Prostate gland (tissue), 2 donors: ENCODE results near the gene GRK1. TPM values are rescaled to one million over a fixed set of nuclear protein-coding genes. Genes with fewer than 3 reads are reported as not detected.

Source experiments
- DNase-seq: peaks from one replicate; pipeline ENCODE4 v3.0.0-alpha.2; 2019; ENCODE audit warnings: low spot score
- H3K27ac ChIP-seq, 2 donors: fragments of 200-600 bp; sonication (generic); 2 replicates each; pipeline ENCODE4 v1.5.1; 2017 to 2019
- H3K27me3 ChIP-seq: fragments of 200-600 bp; sonication (generic); replicated peaks from 2 replicates; pipeline ENCODE4 v1.5.1; 2019; ENCODE audit not compliant: insufficient read depth
- H3K36me3 ChIP-seq, 2 donors: fragments of 200-600 bp; sonication (generic); 1 replicate in 1 of 2; 2 replicates in 1 of 2; pipeline versions ENCODE4 v1.5.1 to v1.8.1; 2017 to 2019
- H3K4me1 ChIP-seq: fragments of 200-600 bp; sonication (generic); replicated peaks from 2 replicates; pipeline ENCODE4 v1.5.1; 2019
- H3K4me3 ChIP-seq, 2 donors: fragments of 200-600 bp; sonication (generic); 2 replicates each; pipeline ENCODE4 v1.5.1; 2017 to 2019
- H3K9me3 ChIP-seq: fragments of 200-600 bp; sonication (generic); 2 replicates; pipeline ENCODE4 v1.5.1; 2017
- POLR2A ChIP-seq: fragments of 450-650 bp; IDR thresholded peaks from one replicate; pipeline ENCODE4 v1.6.1; 2016; ENCODE audit warnings: antibody characterized with exemption, mild to moderate bottlenecking
- POLR2AphosphoS5 ChIP-seq: sonication (generic); formaldehyde crosslinking; IDR thresholded peaks from one replicate; pipeline ENCODE4 v1.6.1; 2017; ENCODE audit warnings: antibody characterized with exemption
- WGBS: methylation state at CpG from one replicate; pipeline ENCODE4 v1.1.5; 2018; 5-methylcytosine and 5-hydroxymethylcytosine counted together
- intact Hi-C: fragments of 100-400 bp; cut with DNase I; formaldehyde crosslinking; loops from one replicate; pipeline ENCODE4 v1.14.2; 2022
- total RNA-seq, 2 donors: library from RNA; depleted of rRNA; stranded (reverse); fragments of >200 nt; gene quantifications; one replicate each; pipeline ENCODE4 v1.1.0, GENCODE V29; 2016
- TF ChIP-seq, protein P1 (sequence below), 4 experiments: fragments of 200-600 bp in 2 of 4; fragments of 450-650 bp in 2 of 4; sonication (generic) in 2 of 4; IDR thresholded peaks; 1 replicate in 3 of 4; 2 replicates in 1 of 4; pipeline ENCODE4 v1.5.1; 2016 to 2019; ENCODE audit warnings: antibody characterized with exemption in 4 of 4, mild to moderate bottlenecking in 2 of 4, moderate library complexity in 2 of 4

GRK1 gene
- total RNA-seq, 2 donors from 2014 or later: 0.23 TPM; not detected in 1

DNA sequence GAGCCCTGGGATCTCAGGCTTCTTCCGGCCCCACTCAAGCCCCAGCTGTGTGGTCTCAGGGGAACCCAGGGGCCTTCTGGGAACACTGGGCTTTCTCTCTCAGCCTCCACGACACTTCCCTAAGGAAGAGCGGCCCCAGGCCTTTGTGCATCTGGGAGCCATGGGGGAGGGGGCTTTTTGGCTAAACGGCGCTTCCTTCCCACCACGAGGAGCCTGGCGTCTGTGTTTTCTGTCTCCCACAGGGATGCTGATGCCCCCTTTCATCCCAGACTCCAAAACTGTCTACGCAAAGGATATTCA lies 67.8 kb downstream of the GRK1 start:
- peaks cover 2% of the 10 kb centered on the region for H3K27me3 ChIP-seq
- H3K4me1 ChIP-seq: no peaks in the 10 kb centered on the region
- intact Hi-C loops: no loop called here
- H3K36me3 ChIP-seq: no peaks in the 10 kb centered on the region
- no peak for TF ChIP-seq POLR2A
- TF ChIP-seq, protein P1, sequence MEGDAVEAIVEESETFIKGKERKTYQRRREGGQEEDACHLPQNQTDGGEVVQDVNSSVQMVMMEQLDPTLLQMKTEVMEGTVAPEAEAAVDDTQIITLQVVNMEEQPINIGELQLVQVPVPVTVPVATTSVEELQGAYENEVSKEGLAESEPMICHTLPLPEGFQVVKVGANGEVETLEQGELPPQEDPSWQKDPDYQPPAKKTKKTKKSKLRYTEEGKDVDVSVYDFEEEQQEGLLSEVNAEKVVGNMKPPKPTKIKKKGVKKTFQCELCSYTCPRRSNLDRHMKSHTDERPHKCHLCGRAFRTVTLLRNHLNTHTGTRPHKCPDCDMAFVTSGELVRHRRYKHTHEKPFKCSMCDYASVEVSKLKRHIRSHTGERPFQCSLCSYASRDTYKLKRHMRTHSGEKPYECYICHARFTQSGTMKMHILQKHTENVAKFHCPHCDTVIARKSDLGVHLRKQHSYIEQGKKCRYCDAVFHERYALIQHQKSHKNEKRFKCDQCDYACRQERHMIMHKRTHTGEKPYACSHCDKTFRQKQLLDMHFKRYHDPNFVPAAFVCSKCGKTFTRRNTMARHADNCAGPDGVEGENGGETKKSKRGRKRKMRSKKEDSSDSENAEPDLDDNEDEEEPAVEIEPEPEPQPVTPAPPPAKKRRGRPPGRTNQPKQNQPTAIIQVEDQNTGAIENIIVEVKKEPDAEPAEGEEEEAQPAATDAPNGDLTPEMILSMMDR (IDR thresholded peaks at IDR 0.05): no peak
- TF ChIP-seq POLR2AphosphoS5: no peak
- no peak overlapping the region for H3K27ac ChIP-seq
- no peak overlapping the region for H3K4me3 ChIP-seq
- H3K9me3 ChIP-seq: no peaks in the 10 kb centered on the region
- WGBS: 76% methylated on average over 8 of the region's 8 CpGs
- no peak for DNase-seq

DNA sequence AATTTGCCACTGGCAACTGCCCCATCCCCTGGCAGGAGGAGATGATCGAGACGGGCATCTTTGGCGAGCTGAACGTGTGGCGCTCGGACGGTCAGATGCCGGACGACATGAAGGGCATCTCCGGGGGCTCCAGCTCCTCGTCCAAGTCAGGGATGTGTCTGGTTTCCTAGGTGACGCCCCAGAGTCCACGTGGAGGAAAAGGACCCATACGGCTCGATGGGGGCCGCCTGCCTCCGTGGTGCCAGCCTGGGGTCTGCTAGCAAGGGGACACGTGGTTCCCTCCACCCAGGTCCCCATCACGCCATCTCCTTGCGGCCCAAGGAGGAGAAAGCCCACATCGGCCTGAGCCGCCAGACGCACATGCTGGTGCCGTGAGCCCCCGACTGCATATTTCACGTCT lies 68.2 kb downstream of the GRK1 start:
- intact Hi-C loops: no loop called here
- 93% methylated on average over 24 of the region's 26 CpGs for WGBS

GRCh38 chr13:113735750-113736149 lies 68.7 kb downstream of the GRK1 start:
- intact Hi-C loops: no loop called here
- no peaks in the 10 kb centered on the region for H3K36me3 ChIP-seq
- no peaks in the 10 kb centered on the region for H3K27me3 ChIP-seq
- no peaks in the 10 kb centered on the region for H3K9me3 ChIP-seq
- DNase-seq: no peak
- TF ChIP-seq POLR2A: no peak
- TF ChIP-seq POLR2AphosphoS5: no peak
- TF ChIP-seq, protein P1 (IDR thresholded peaks at IDR 0.05): no peak
- no peaks in the 10 kb centered on the region for H3K4me1 ChIP-seq
- no peak overlapping the region for H3K4me3 ChIP-seq
- WGBS: 88% methylated on average over 6 of the region's 14 CpGs
- no peak overlapping the region for H3K27ac ChIP-seq

More for the DNA sequence above, 68.2 kb downstream of the GRK1 start:
- no peaks in the 10 kb centered on the region for H3K9me3 ChIP-seq
- H3K27me3 ChIP-seq: peaks cover 2% of the 10 kb centered on the region
- no peak for TF ChIP-seq POLR2AphosphoS5
- TF ChIP-seq POLR2A: no peak
- TF ChIP-seq, protein P1 (IDR thresholded peaks at IDR 0.05): no peak
- no peak overlapping the region for H3K27ac ChIP-seq
- H3K36me3 ChIP-seq: no peaks in the 10 kb centered on the region
- H3K4me1 ChIP-seq: no peaks in the 10 kb centered on the region
- no peak overlapping the region for H3K4me3 ChIP-seq
- DNase-seq: no peak

DNA sequence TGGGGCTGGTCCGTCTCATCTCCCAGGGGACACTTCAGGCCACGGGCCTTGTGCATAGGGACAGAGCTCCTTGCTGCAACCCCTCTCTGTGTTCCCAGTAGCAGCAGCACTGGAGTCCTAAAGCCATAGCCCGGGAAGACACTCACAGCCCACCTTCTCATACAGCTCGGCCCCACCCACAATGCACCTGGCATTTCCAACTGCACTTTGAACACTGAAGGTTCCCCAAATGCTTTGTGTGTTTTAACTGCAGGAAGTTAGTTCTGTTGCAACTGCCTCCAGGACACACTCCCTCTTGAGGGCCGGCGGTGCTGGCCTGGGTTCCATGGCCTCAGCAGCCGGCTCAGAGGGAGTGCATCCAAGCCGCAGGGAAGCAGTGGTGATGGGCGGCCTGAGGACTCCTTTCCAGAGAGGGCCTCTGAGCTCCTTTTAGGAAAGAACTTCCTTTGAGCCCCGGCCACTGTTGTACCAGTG lies 69.3 kb downstream of the GRK1 start:
- intact Hi-C loops: no loop called here
- WGBS: 81% methylated on average over 10 of the region's 10 CpGs
- no peak for DNase-seq
- H3K27ac ChIP-seq: no peak overlapping the region
- H3K4me3 ChIP-seq: no peak overlapping the region
- no peaks in the 10 kb centered on the region for H3K9me3 ChIP-seq
- no peaks in the 10 kb centered on the region for H3K27me3 ChIP-seq
- TF ChIP-seq POLR2A: no peak
- TF ChIP-seq POLR2AphosphoS5: no peak
- TF ChIP-seq, protein P1 (IDR thresholded peaks at IDR 0.05): no peak
- no peaks in the 10 kb centered on the region for H3K36me3 ChIP-seq
- H3K4me1 ChIP-seq: no peaks in the 10 kb centered on the region

GRCh38 chr13:113737803-113738202 lies 70.8 kb downstream of the GRK1 start:
- TF ChIP-seq POLR2A: no peak
- Histone ChIP-seq H3K36me3 (no peaks in the 10 kb centered on the region), H3K9me3 (no peaks in the 10 kb centered on the region), H3K27ac (no peak overlapping the region), H3K4me3 (no peak overlapping the region), H3K27me3 (no peaks in the 10 kb centered on the region), H3K4me1 (no peaks in the 10 kb centered on the region)
- DNase-seq: no peak
- intact Hi-C loops: no loop called here
- 87% methylated on average over 5 of the region's 5 CpGs for WGBS
